GM19468 (cell line): ENCODE data around the gene SCAMP3.

ENCODE experiments used
- ATAC-seq: cut with Tn5 transposase; IDR thresholded peaks from one replicate; pipeline ENCODE4 v1.9.1; 2021; ENCODE audit warnings: mild to moderate bottlenecking, moderate library complexity, moderate number of reproducible peaks; ENCODE audit not compliant: unreplicated experiment; ENCODE audit errors: extremely low read depth

The SCAMP3 gene

GRCh38 chr1:155286544-155286943 is 24.4 kb upstream of the SCAMP3 start:
- ATAC-seq = no peak

- ATAC-seq = no peak
Measured at GRCh38 chr1:155285631-155286044, 23.5 kb upstream of the SCAMP3 start.

- no peak for ATAC-seq
Measured at GRCh38 chr1:155285063-155285462, 22.9 kb upstream of the SCAMP3 start.

DNA sequence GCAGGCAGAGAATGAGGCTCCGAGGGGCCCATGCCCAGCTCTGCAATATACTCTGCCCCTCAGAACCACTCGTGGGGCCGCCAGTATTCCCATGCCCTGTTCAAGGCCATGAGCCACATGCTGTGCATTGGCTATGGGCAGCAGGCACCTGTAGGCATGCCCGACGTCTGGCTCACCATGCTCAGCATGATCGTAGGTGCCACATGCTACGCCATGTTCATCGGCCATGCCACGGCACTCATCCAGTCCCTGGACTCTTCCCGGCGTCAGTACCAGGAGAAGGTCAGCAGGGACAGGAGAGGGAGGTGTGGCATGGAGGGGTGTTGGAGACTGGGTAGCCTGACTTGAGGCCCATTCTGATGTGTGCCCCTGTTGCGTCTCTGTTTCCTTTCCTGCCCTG is 22.3 kb upstream of the SCAMP3 start:
- ATAC-seq = no peak

- no peak for ATAC-seq
Measured at GRCh38 chr1:155282488-155283091, 20.4 kb upstream of the SCAMP3 start.

GRCh38 chr1:155279268-155279667 is 17.1 kb upstream of the SCAMP3 start:
- ATAC-seq = no peak

GRCh38 chr1:155278689-155279160 is 16.6 kb upstream of the SCAMP3 start:
- ATAC-seq = no peak

DNA sequence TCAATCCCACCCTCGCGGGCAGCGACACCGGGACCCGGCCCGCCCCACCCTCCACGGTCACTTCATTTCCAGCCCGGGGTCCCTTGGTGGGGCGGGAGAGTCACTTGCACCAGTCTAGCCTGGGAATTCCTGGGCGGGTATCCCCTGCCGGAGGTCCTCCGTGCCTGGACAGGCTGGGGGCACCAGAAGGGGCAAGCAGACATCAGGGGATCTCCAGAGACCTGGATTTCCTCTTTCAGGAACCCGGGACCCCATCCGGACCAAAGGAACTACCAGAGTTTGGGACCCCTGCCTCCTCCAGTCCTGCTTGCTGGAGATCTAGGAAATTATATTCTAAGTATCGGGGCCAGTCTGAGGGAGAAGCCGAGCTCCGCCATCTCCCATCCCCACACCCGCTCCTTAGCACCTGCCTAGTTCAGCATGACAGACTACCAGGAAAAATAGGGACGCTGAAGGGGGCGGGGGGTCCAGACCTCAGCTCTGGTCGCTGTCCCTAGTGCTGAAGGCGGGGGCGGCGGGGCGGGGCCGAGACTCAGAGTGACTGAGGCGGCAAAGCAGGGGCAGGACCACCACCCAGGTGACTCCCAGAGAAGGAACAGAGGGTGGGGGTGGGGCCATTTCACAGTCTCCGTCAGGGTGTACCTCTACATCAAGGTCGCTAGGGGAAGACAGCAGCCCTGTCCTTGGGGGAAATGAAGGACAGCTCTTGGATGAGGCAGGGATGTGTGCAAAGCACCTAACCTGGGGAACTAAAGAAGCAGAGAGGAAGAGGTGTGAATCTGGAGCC is 15.9 kb upstream of the SCAMP3 start:
- ATAC-seq = no peak

DNA sequence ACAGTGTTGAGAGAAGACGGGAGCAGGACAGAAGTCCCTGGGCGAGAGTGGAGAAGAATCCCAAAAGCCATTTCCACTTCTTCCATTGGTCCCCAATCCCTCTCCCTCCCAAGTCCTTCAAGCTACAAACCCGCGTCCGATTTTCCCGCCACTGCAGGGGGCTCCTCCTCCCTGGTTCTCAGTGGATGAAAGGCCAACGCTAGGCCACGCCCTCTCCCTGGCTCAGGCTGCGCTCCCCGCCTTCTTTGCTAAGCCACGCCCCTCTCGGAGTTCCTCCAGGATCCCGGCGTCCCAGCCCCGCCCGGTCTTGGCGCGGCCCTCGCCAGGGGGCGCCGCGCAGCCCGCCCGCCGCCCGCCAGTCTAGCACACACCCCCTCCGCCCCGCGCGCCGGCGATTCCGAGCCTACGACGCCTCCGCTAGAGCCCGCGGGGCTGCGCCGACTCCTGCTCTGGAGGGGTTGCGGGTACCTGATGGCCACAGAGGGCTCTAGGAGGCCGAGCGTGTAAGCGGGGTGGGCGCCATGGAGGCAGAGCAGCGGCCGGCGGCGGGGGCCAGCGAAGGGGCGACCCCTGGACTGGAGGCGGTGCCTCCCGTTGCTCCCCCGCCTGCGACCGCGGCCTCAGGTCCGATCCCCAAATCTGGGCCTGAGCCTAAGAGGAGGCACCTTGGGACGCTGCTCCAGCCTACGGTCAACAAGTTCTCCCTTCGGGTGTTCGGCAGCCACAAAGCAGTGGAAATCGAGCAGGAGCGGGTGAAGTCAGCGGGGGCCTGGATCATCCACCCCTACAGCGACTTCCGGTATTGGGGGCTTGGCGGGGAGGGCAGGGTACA is 15.1 kb upstream of the SCAMP3 start, which contains the start of gene HCN3:
HCN3 (plus strand) TSS at position 394 of the 832 bp plus-strand sequence; CDS start at position 522, 128 bp downstream.
- peak; percentile 37 for ATAC-seq

GRCh38 chr1:155273343-155274245 is 11.4 kb upstream of the SCAMP3 start, which contains the start of gene CLK2:
Gene CLK2 (minus strand): TSS chr1:155273504. CDS start chr1:155270977, 2,527 bp downstream.
- ATAC-seq = peak; percentile 73

- ATAC-seq = no peak
Measured at GRCh38 chr1:155272466-155273342, 10.5 kb upstream of the SCAMP3 start.

DNA sequence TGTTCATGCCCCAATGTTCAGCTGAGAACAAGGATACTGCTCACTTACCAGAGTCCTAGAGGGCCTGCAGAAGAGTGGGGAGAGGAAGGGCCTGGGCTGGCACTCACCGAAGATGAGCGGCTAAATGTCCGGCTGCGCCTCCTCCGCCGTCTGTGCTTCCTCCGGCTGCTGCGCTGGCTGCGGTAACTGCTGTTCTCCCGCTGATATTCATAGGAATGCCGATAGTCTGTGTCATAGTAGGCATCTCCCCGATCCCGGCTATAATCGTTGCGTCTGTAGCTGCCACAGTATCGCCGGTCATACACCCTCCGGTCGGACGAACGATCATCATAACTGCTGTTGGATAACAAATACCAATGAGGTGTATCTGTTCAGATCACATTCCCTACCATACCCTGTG is 7.2 kb upstream of the SCAMP3 start:
- no peak for ATAC-seq

GRCh38 chr1:155268630-155269029 is 6.5 kb upstream of the SCAMP3 start:
- ATAC-seq = no peak

- no peak for ATAC-seq
Measured at GRCh38 chr1:155267373-155267772, 5.2 kb upstream of the SCAMP3 start.

DNA sequence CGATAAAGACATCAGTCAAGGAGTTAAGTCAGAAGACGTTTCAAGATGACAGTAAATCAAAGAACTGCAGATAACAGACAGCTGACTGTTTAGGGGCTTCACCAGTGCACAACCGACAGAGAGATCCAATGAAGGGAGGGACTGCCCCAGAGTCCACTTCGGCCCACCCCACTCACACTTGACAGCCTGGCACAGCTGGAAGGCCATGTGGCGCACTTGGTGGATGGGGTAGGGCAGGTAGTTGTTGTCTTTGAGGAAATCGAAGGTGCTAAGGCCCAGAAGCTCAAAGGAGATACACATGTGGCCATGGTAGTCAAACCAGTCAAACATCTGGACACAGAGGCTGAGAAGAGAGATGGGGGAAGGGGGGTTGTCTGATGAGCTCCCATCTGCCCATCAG is 4.4 kb upstream of the SCAMP3 start:
- ATAC-seq = no peak

- no peak for ATAC-seq
Measured at GRCh38 chr1:155263067-155263466, 907 bp upstream of the SCAMP3 start.

DNA sequence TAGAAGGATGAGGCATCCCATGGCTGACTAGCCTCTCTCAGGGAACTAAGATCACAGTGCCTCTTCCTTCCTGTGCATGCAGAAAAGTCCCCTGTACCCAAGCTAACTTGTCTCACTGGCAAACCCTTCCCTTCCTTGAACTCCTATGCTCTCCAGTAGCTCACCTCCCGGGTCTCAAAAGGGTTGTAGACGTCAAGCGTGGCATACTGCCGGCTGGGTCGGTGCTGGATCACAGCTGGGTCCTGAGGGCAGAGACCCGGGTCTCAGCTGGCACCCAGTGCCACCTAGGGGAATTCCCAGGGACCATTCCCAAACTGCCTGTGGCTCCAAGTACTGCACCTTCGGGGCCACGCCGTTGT is 688 bp downstream of the SCAMP3 start:
- ATAC-seq = no peak

DNA sequence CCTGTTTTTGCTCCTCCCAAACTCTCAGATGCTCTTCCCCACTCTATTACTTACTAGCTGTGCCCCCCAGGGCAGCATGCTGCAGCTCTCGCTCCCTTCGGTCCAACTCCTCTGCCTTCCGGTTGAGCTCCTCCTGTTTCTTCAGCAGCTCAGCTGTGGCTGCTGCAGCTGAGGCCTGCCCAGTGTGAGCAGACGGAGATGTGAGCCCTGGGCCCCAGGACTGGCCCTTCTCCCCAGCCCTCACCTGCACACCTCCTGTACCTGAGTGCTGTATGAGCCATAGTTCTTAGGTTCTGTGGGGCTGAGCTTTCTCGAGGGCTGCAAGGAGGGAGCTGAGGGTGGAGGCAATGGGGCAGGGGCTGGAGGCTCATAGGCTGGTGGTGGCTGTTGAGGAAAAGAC is 1.9 kb downstream of the SCAMP3 start:
- no peak for ATAC-seq
